Endometrial microvascular endothelial cells (primary cell): ENCODE results near the gene PLEKHM1. TPM values are rescaled to one million over a fixed set of nuclear protein-coding genes. Genes with fewer than 3 reads are reported as not detected.
"Not testable (repeated sequence)": the region's sequence is repeated elsewhere in the genome, so short reads cannot be mapped to it uniquely, and the experiment has no call there.

ENCODE experiments used
- in situ Hi-C: cut with HindIII; loops from 2 replicates; pipeline ENCODE4 v1.10.0; 2017; ENCODE audit warnings: low sequenced_read_pairs, low pct_unique_long_range_greater_than_20kb; ENCODE audit errors: inconsistent ontology term
- total RNA-seq: library from RNA; depleted of rRNA; stranded (reverse); fragments of >200 nt; gene quantifications from one replicate; pipeline ENCODE4 v1.2.3, GENCODE V29; 2015; ENCODE audit errors: inconsistent ontology term

PLEKHM1 gene
- total RNA-seq = 30.7 TPM

DNA sequence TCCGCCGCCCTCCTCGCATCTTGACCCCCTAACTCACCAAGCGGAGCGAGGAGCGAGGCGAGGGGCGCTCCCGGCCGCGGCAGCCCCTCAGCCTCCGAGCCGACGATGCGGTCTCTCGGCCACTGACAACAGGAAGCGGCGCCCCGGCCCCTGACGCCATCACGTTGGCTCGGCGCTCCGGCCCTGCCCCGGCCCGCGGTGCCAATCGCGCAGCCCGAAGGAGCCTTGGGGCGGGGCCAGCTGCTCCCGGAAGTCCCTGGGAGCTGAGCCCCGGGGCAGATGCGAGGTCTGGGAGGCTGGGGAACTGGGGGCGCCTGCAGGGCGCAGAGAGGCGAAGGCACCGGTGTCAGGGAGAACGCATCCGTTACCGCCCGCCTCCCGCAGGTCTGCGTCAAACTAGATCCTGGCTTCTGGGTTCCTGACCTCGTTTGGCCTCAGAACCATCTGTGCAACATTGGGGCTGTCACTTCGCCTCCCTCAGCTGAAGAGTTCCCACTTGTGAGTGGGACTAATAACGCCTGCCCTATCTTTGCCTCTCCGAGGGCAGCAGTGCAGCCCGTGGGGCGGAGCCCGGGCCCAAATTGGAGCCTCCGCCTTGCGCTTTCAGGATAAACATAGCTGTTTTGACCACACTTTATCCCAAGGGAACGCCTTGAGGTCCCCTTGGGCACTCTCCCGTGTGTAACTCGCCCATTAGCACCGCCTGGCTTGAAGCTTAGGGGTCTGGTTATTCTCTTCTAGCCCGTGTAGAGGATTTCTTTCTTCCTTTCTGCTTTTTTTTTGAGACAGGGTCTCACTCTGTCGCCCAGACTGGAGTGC lies at the start of gene PLEKHM1:
Gene PLEKHM1, minus strand, starts transcription at position 107 of the 819 bp plus-strand sequence. CDS start 8,237 bp downstream, outside the sequence.
- in situ Hi-C loops = not testable (repeated sequence)

- in situ Hi-C loops = not testable (repeated sequence)
These were observed 47.6 kb upstream of the PLEKHM1 start for GRCh38 chr17:45538168-45538567.

- in situ Hi-C loops = not testable (repeated sequence)
These were observed 15.6 kb upstream of the PLEKHM1 start for GRCh38 chr17:45506072-45506471.

DNA sequence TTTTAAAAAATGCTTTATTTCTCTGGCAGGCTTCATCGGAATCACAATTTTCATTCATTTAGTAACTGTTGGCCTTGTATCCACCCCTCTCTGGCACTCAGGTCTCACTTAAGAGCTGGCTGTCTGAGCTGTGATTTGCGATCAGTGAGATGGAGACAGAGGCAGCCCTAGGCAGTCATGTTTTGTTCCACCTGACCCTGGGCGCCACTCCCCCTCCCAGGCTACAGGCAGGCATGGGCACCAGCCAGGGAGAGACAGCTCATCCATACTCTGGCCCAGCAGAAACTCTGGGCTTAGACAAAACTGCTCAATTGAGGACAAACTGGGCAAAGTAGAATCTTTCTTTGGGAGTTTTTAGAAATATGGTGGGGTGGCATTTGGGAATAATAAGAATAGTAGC lies 14.7 kb upstream of the PLEKHM1 start:
- in situ Hi-C loops = not testable (repeated sequence)

GRCh38 chr17:45501092-45501707 lies 10.7 kb upstream of the PLEKHM1 start:
- in situ Hi-C loops = not testable (repeated sequence)

GRCh38 chr17:45500478-45500877 lies 10.0 kb upstream of the PLEKHM1 start:
- in situ Hi-C loops = not testable (repeated sequence)

GRCh38 chr17:45499208-45499607 lies 8.7 kb upstream of the PLEKHM1 start:
- in situ Hi-C loops = not testable (repeated sequence)

DNA sequence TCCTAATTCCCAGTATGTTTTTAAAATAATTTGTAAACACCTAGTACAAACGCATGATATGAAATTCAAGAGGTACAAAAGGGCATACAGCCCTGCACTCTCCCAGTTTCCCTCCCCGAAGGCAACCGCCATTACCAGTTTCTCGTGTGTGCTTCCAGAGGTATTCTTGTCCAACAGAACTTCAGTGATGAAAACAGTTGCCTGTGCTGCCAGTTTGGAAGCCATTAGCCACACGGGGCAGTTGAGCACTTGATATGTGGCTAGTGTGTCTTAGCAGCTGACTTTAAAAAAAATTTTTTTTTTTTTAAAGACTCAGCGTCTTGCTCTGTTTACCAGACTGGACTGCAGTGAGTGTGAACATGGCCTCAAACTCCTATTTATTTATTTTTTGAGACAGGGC lies 7.9 kb upstream of the PLEKHM1 start:
- in situ Hi-C loops = not testable (repeated sequence)

DNA sequence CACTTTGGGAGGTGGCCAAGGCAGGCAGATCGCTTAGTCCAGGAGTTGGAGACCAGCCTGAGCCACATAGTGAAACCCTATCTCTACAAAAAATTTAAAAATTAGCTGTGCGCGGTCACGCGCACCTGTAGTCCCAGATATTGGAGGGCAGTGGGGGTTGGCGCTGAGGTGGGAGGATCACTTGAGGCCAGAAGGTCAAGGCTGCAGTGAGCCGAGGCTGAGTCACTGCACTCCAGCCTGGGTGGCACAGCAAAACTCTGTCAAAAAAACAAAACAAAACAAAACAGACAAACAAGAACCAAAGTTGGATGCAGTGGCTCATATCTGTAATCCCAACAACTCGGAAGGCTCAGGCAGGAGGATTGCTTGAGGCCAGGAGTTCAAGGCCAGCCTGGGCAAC lies 6.9 kb upstream of the PLEKHM1 start:
- in situ Hi-C loops = not testable (repeated sequence)

- in situ Hi-C loops = not testable (repeated sequence)
These were observed 6.0 kb upstream of the PLEKHM1 start for GRCh38 chr17:45496507-45496906.

GRCh38 chr17:45494556-45494955 lies 4.0 kb upstream of the PLEKHM1 start:
- in situ Hi-C loops = not testable (repeated sequence)

- in situ Hi-C loops = not testable (repeated sequence)
These were observed 1.6 kb upstream of the PLEKHM1 start for GRCh38 chr17:45492156-45492555.

DNA sequence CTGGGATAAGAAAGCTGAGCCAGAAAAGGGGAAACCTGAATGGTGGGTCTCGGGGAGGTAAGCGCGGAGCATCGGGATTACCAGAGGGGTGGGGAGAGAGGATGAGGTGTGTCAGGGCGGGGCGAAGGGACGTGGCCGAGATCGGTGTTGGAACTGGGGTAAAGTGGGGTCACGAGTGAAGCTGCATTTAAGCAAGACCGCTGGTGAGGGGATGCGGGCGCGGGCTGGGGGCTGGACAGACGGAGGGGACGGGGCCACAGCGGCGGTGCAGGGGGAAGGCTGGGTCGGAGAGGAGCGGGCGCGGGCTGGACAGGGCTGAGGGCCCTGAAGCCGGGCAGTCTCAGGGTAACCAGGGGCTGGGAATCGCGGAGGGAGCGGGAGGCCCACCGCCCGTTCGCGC lies 323 bp downstream of the PLEKHM1 start:
- in situ Hi-C loops = not testable (repeated sequence)

DNA sequence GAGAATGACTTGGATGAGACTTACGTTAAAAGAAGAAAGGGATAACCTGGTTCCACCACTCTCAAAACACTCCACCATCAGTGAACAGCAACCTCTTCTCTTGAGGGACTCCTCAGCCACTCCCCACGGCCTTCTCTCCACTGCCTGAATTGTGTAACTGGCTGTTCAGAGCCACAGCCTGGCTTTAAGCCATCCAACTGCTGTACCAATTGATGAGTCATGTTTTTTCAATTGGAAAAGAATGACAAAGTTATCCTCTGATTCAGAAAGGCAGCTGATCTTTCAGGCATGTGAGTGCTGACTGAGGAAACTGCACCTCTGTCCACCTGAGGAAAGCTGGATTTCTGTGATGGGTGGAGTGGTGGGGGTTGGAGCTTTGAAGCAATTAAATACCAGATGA lies 2.8 kb downstream of the PLEKHM1 start:
- in situ Hi-C loops = not testable (repeated sequence)

DNA sequence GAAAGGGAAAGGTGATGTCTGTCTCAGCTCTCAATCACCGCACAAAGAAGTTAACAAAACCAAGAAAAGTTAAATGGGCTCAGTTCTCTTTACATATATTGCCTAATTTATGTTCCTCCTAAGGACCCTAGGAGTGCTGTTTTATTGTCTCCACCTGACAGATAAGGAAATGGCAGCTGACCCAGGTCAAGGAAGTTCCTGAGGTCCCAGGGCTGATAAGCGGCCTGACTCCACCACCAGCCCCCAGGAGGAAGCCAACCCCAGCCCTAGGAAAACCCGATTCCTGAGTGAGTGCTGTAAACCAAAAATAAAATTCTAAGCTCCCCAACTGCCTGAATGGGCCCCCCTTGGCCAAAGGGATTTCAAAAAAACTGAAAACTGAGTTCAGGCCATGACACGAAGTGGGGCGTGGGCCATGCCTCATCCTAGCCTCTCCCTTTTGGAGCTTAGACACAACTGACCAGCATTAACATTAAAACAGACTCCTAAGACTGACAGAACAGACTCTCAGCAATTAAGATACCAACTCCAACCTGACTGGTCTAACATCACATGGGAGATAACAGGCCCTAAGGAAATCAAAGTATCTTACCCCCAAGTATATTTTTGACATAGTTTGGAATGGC lies 6.8 kb downstream of the PLEKHM1 start:
- in situ Hi-C loops = not testable (repeated sequence)

DNA sequence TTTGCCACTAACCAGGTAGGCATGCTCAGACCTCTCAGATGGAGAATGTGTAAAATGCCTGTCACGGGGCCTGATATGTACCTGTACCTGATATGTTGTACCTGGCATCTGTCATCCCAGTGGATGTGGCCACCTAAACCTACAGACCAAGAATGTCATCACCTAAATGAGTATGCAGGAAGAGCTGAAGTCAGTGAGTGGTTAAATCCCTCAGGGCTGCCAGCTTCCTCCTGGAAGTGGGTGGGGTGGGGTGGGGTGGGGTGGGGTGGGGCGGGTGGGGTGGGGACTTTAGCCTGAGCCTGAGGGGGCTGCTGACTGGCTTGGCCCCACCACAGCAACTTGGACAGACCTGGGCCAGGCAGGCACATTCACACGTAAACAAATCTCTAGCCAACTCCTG lies 7.3 kb downstream of the PLEKHM1 start:
- in situ Hi-C loops = not testable (repeated sequence)

DNA sequence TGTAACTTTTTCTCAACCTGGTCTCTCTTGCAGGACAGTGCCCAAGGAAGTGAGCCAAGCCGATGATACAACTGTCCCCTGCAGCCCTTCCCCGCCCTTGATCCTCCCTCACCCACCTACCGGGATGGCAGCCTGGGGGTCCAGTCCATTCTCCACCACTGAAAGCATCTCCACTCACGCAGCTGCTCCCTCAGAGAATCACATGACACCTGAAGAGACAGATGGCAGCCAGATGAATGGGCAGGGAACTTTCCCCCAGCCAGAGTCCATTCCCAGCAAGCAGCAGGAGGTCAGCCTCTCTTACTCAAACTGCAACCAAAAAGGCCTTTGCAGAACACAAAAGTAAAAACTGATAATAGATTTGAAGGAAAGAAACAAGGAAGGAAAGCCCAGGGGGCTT lies 8.2 kb downstream of the PLEKHM1 start:
- in situ Hi-C loops = not testable (repeated sequence)

- in situ Hi-C loops = not testable (repeated sequence)
These were observed 15.1 kb downstream of the PLEKHM1 start for GRCh38 chr17:45475436-45475835.

DNA sequence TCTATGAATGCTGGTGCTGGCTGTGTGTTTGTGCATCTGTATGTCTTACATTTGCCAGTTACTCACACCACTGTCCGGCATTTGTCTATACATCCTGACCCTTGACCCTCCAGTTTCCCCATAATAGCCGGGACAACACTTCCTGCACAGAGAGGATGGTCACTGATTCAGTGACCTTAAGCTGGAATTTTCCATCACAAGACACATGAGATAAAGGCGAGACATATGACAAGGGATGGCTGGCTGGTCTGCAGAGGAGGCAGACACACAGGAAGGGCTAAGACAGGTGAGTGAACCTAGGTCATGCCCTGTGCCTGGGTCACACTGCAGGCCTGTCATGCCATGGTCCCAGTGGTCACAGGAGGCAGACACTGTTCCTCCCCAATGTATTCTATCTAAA lies 18.3 kb downstream of the PLEKHM1 start:
- in situ Hi-C loops = not testable (repeated sequence)

DNA sequence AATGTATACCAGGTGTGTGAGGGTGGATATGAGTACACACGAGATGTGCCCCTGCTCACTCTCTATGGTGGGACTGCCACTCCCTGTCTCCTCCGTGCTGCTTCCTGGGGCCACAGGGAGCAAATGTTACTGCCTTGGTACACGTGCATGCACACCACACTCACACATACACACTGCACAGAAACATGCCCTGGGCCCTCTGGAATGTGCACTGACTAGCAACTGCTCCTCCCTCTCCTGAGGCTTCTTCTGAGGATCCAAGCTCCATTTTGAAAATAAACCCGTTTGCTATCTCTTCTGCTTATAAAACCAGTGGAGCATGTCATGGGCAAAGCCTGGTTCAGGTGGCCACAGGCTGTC lies 21.3 kb downstream of the PLEKHM1 start:
- in situ Hi-C loops = not testable (repeated sequence)
